Endothelial cell of umbilical vein (primary cell): ENCODE results near the gene MAML3. TPM values are rescaled to one million over a fixed set of nuclear protein-coding genes. Genes with fewer than 3 reads are reported as not detected.

Experiments
- BruUV-seq: library from RNA; stranded (reverse); fragments of 400-500 nt; replicated peaks from 2 replicates; lab custom pipeline; 2021; lab: Mats Ljungman, UMichigan
- CTCF ChIA-PET: fragments of 300-600, 350-600 bp; sonication (Branson Sonifier 250); formaldehyde crosslinking; loops from one replicate; lab custom pipeline; 2021; ENCODE audit warnings: antibody characterized with exemption, inconsistent platforms; lab: Charles Lee
- POLR2A ChIA-PET: fragments of 300-600, 350-600 bp; sonication (Branson Sonifier 250); formaldehyde crosslinking; loops from one replicate; lab custom pipeline; 2021; ENCODE audit warnings: antibody characterized with exemption, inconsistent platforms; lab: Charles Lee
- DNase-seq: peaks from one replicate; pipeline ENCODE4 v3.0.0-alpha.2; 2011; ENCODE audit warnings: low read depth, low spot score
- FAIRE-seq: peaks from 2 replicates; lab custom pipeline; 2011; peaks lifted over from hg19 to GRCh38; lab: Jason Lieb, UNC
- H2AFZ ChIP-seq: 2 replicates; pipeline ENCODE4 v1.6.0; 2012; ENCODE audit warnings: low read depth, low read length, control low read depth, inconsistent platforms
- H3K27ac ChIP-seq: 2 replicates; pipeline ENCODE4 v1.5.1; 2011; ENCODE audit warnings: low read depth, mild to moderate bottlenecking, control low read depth, low read length, moderate library complexity; ENCODE audit not compliant: insufficient read depth
- H3K27me3 ChIP-seq, 2 experiments: 2 replicates each; pipeline versions ENCODE4 v1.6.0 to v1.6.1; 2011; ENCODE audit warnings: low read length in 2 of 2, mixed read lengths in 1 of 2; ENCODE audit not compliant: control insufficient read depth in 2 of 2, insufficient read depth in 2 of 2
- H3K36me3 ChIP-seq, 2 experiments: 2 replicates in 1 of 2; 3 replicates in 1 of 2; pipeline ENCODE4 v1.5.1; 2011; ENCODE audit warnings: low read length in 2 of 2, mild to moderate bottlenecking in 1 of 2, moderate library complexity in 1 of 2; ENCODE audit not compliant: control insufficient read depth in 2 of 2, insufficient read depth in 2 of 2; ENCODE audit errors: extremely low read depth in 1 of 2
- H3K4me1 ChIP-seq: 3 replicates; pipeline ENCODE4 v1.5.1; 2011; ENCODE audit warnings: mild to moderate bottlenecking, low read length; ENCODE audit not compliant: control insufficient read depth, insufficient read depth; ENCODE audit errors: extremely low read depth
- H3K4me2 ChIP-seq: 2 replicates; pipeline ENCODE4 v1.6.1; 2011; ENCODE audit warnings: low read length, control low read depth, mixed read lengths; ENCODE audit not compliant: insufficient read depth
- H3K4me3 ChIP-seq, 3 experiments: fragments of 200-600 bp in 1 of 3; sonication (generic), shearing (Covaris generic) in 1 of 3; replicated peaks in 1 of 3; 2 replicates each; pipeline ENCODE4 v1.5.1; 2011 to 2016; ENCODE audit warnings: control low read depth in 3 of 3, low read length in 3 of 3, mild to moderate bottlenecking in 2 of 3, inconsistent platforms in 1 of 3, low read depth in 1 of 3, moderate library complexity in 1 of 3; ENCODE audit not compliant: insufficient read depth in 1 of 3
- H3K79me2 ChIP-seq: 2 replicates; pipeline ENCODE4 v1.6.0; 2012; ENCODE audit warnings: low read length, inconsistent platforms; ENCODE audit not compliant: control insufficient read depth, insufficient read depth
- H3K9ac ChIP-seq: replicated peaks from 2 replicates; pipeline ENCODE3; 2011; ENCODE audit warnings: low read length, control low read depth; ENCODE audit not compliant: insufficient read depth; ENCODE audit errors: extremely low read depth
- H3K9me1 ChIP-seq: replicated peaks from 3 replicates; pipeline ENCODE4 v1.6.0; 2011; ENCODE audit warnings: mild to moderate bottlenecking, low read length; ENCODE audit not compliant: control insufficient read depth, insufficient read depth; ENCODE audit errors: extremely low read depth
- H3K9me3 ChIP-seq: replicated peaks from 2 replicates; pipeline ENCODE4 v1.5.1; 2012; ENCODE audit warnings: low read length, inconsistent platforms; ENCODE audit not compliant: control insufficient read depth, insufficient read depth
- H4K20me1 ChIP-seq: replicated peaks from 2 replicates; pipeline ENCODE3; 2011; ENCODE audit warnings: mild to moderate bottlenecking, low read length; ENCODE audit not compliant: control insufficient read depth, insufficient read depth; ENCODE audit errors: extremely low read depth
- CTCF ChIP-seq, 2 donors: IDR thresholded peaks; 1 replicate in 1 of 2; 2 replicates in 1 of 2; pipeline ENCODE4 v1.5.1; 2011; ENCODE audit warnings: low read length in 2 of 2, mild to moderate bottlenecking in 2 of 2, moderate library complexity in 2 of 2, control low read depth in 1 of 2, inconsistent platforms in 1 of 2, low read depth in 1 of 2; ENCODE audit not compliant: insufficient read depth in 1 of 2; ENCODE audit errors: extremely low read depth in 1 of 2
- EZH2 ChIP-seq: IDR thresholded peaks from 2 replicates; pipeline ENCODE4 v1.6.1; 2012; ENCODE audit warnings: borderline replicate concordance, low read depth, mild to moderate bottlenecking, moderate library complexity, low read length, inconsistent platforms; ENCODE audit not compliant: severe bottlenecking
- FOS ChIP-seq: IDR thresholded peaks from 2 replicates; pipeline ENCODE4 v1.6.1; 2011; ENCODE audit warnings: mild to moderate bottlenecking, low read length, moderate library complexity, borderline replicate concordance; ENCODE audit not compliant: insufficient read depth
- GATA2 ChIP-seq: IDR thresholded peaks from 2 replicates; pipeline ENCODE4 v1.7.0; 2011; ENCODE audit warnings: low read depth, mild to moderate bottlenecking, moderate library complexity, mixed read lengths, low read length; ENCODE audit not compliant: insufficient read length, insufficient read depth
- JUN ChIP-seq: IDR thresholded peaks from 2 replicates; pipeline ENCODE4 v1.6.1; 2011; ENCODE audit warnings: borderline replicate concordance, low read depth; ENCODE audit not compliant: insufficient read length, insufficient read depth
- MYC ChIP-seq: IDR thresholded peaks from one replicate; pipeline ENCODE4 v1.6.1; 2011; ENCODE audit warnings: mild to moderate bottlenecking, low read depth, low read length
- POLR2A ChIP-seq: IDR thresholded peaks from 2 replicates; pipeline ENCODE4 v1.6.1; 2012; ENCODE audit warnings: low read depth, mild to moderate bottlenecking, control low read depth, low read length
- POLR2AphosphoS5 ChIP-seq: IDR thresholded peaks from 2 replicates; pipeline ENCODE4 v1.6.1; 2012; ENCODE audit warnings: low read depth, mild to moderate bottlenecking, control low read depth, low read length, moderate library complexity; ENCODE audit not compliant: insufficient read depth
- dilution Hi-C: fragments of 300-500 bp; cut with MboI; formaldehyde crosslinking; loops from one replicate; pipeline ENCODE4 v1.15.0; 2019; ENCODE audit warnings: low sequenced_read_pairs; ENCODE audit not compliant: extremely low pct_ligation_motif_present
- intact Hi-C: fragments of 100-400 bp; cut with micrococcal nuclease; formaldehyde crosslinking; loops from one replicate; pipeline ENCODE4 v1.10.0; 2022
- polyA plus RNA-seq, 4 experiments: library from polyadenylated mRNA; depleted of rRNA in 3 of 4; stranded (reverse) in 3 of 4; unstranded in 1 of 4; fragments of >200 nt; gene quantifications; 2 replicates each; pipeline versions ENCODE4 v1.2.1 to v1.2.3, GENCODE V29; 2011 to 2012; ENCODE audit warnings: missing spikeins in 1 of 4
- total RNA-seq: library from RNA; stranded (reverse); gene quantifications from 2 replicates; pipeline ENCODE4 v1.2.3, GENCODE V29; 2021
- TF ChIP-seq, protein P1 (sequence below): IDR thresholded peaks from 2 replicates; pipeline ENCODE4 v1.6.1; 2011; ENCODE audit not compliant: insufficient read depth, insufficient read length

MAML3 gene
- total and polyA plus RNA-seq, 2 donors (not counting 3 experiments of a cell fraction or from before 2014, with no cell fraction given) = 14.0 to 20.3 TPM

DNA sequence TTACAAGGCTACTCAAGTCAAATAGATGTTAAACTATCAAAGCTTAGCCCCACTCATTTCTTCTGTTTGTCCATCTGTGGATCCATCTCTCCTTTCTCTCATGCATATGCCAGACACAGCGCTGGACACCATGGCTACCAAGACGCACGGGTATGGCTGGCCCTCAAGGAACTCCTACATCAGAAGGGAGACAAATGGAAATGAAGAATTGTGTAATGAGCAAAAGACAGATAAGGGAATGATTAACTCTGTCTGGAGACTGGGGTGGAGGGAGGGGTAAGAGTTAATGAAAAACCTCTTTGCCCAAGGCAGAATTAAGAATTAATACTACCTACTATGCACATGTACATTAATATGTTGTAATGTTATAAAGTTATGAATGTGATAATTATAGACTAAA lies 400.3 kb downstream of the MAML3 start:
- Histone ChIP-seq H3K9me3 (no peaks in the 10 kb centered on the region), H3K9me1 (no peaks in the 10 kb centered on the region), H3K4me1 (no peaks in the 10 kb centered on the region), H3K36me3 (no peaks in the 10 kb centered on the region), H3K27me3 (no peaks in the 10 kb centered on the region), H3K4me2 (no peak overlapping the region), H3K9ac (no peak overlapping the region), H4K20me1 (no peaks in the 10 kb centered on the region), H3K4me3 (no peak overlapping the region), H2AFZ (no peak overlapping the region), H3K79me2 (no peaks in the 10 kb centered on the region), H3K27ac (no peak overlapping the region)
- DNase-seq (no peak), FAIRE-seq (no peak)
- CTCF ChIA-PET = interaction anchor here (5.5 kb wide), 1 partner anchor 13 kb away, joined by 16 read pairs; no protein-coding TSS in a partner anchor
- no TSS peak for BruUV-seq
- intact Hi-C loops (no loop called here), dilution Hi-C loops (no loop called here)
- POLR2A ChIA-PET = no interaction called here
- TF ChIP-seq GATA2 (no peak), MYC (no peak), JUN (no peak), FOS (no peak), CTCF (IDR thresholded peaks at IDR 0.05; ENCODE audit: extremely low read depth in 1 of 2, insufficient read depth in 1 of 2, low read depth in 1 of 2, low read length in 2 of 2) (no peak), POLR2A (no peak), EZH2 (no peak), POLR2AphosphoS5 (no peak)
- TF ChIP-seq, protein P1, sequence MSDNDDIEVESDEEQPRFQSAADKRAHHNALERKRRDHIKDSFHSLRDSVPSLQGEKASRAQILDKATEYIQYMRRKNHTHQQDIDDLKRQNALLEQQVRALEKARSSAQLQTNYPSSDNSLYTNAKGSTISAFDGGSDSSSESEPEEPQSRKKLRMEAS = no peak
